A549 (cell line): Measurements from ENCODE around the gene RANBP3.

Experiments used
- CHD4 ChIP-seq: fragments of 200-600 bp; sonication (generic); IDR thresholded peaks from 2 replicates; pipeline ENCODE4 v1.6.1; 2016; ENCODE audit warnings: antibody characterized with exemption, mild to moderate bottlenecking, borderline replicate concordance
- EP300 ChIP-seq, 2 experiments: fragments of >200 bp; sonication (Bioruptor Twin); formaldehyde crosslinking; IDR thresholded peaks; 2 replicates in 1 of 2; 3 replicates in 1 of 2; pipeline ENCODE4 v1.6.1; 2016 to 2017
- JUNB ChIP-seq: fragments of >200 bp; sonication (Bioruptor Twin); formaldehyde crosslinking; IDR thresholded peaks from 2 replicates; pipeline ENCODE4 v1.6.1; 2016
- POLR2A ChIP-seq: IDR thresholded peaks from 2 replicates; pipeline ENCODE4 v1.6.1; 2012; ENCODE audit warnings: mild to moderate bottlenecking, low read length
- RCOR1 ChIP-seq: fragments of 150-350 bp; IDR thresholded peaks from 2 replicates; pipeline ENCODE4 v1.6.1; 2014; ENCODE audit warnings: antibody characterized with exemption, low read length, low read depth
- RFX5 ChIP-seq: fragments of 450-650 bp; IDR thresholded peaks from 2 replicates; pipeline ENCODE4 v1.7.1; 2014; ENCODE audit warnings: antibody characterized with exemption, mild to moderate bottlenecking, moderate library complexity
- TF ChIP-seq, protein P1 (sequence below): fragments of >200 bp; sonication (Bioruptor Twin); formaldehyde crosslinking; IDR thresholded peaks from 3 replicates; pipeline ENCODE4 v1.5.1; 2016
- TF ChIP-seq, protein P2 (sequence below): fragments of 450-650 bp; IDR thresholded peaks from 2 replicates; pipeline ENCODE4 v1.6.1; 2014; ENCODE audit warnings: antibody characterized with exemption
- TF ChIP-seq, protein P3 (sequence below): IDR thresholded peaks from 2 replicates; pipeline ENCODE4 v1.6.1; 2012

DNA sequence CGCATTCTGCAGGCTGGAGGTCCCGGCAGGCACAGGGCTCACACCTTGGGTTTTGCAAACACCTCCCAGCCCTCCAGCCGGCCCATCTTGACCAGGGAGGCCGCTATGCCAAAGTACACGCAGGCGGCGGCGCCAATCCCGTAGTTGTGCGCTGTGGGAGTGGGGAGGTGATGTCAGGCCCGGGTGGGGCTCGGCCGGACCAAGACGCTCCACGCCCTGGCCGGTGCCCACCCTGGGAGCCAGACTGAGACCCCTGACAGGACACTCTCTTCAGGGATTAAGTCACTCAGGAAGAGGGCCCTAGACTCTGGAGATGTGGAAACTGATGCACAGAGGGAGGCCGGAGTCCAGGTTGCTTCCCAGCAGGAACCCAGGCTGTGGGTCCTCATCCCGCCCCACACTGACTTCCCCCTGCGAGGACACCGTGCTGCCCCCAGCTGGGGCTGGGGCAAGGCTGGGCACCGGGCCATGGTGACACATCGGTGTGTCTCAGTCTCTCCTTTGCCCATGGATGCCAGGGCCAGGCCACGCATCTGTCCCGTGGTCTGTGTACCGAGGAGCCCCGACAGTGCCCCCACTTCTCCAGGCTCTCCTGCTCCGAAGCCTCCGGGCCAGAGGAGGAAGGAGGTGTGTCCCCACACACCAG lies 83.1 kb downstream of the RANBP3 start:
- TF ChIP-seq CHD4 (no peak), EP300 (IDR thresholded peaks at IDR 0.05) (no peak), POLR2A (no peak), RFX5 (no peak), JUNB (no peak), RCOR1 (no peak)
- TF ChIP-seq, protein P1, sequence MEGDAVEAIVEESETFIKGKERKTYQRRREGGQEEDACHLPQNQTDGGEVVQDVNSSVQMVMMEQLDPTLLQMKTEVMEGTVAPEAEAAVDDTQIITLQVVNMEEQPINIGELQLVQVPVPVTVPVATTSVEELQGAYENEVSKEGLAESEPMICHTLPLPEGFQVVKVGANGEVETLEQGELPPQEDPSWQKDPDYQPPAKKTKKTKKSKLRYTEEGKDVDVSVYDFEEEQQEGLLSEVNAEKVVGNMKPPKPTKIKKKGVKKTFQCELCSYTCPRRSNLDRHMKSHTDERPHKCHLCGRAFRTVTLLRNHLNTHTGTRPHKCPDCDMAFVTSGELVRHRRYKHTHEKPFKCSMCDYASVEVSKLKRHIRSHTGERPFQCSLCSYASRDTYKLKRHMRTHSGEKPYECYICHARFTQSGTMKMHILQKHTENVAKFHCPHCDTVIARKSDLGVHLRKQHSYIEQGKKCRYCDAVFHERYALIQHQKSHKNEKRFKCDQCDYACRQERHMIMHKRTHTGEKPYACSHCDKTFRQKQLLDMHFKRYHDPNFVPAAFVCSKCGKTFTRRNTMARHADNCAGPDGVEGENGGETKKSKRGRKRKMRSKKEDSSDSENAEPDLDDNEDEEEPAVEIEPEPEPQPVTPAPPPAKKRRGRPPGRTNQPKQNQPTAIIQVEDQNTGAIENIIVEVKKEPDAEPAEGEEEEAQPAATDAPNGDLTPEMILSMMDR, result no peak
- TF ChIP-seq, protein P2, sequence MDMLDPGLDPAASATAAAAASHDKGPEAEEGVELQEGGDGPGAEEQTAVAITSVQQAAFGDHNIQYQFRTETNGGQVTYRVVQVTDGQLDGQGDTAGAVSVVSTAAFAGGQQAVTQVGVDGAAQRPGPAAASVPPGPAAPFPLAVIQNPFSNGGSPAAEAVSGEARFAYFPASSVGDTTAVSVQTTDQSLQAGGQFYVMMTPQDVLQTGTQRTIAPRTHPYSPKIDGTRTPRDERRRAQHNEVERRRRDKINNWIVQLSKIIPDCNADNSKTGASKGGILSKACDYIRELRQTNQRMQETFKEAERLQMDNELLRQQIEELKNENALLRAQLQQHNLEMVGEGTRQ, result no peak
- TF ChIP-seq, protein P3, sequence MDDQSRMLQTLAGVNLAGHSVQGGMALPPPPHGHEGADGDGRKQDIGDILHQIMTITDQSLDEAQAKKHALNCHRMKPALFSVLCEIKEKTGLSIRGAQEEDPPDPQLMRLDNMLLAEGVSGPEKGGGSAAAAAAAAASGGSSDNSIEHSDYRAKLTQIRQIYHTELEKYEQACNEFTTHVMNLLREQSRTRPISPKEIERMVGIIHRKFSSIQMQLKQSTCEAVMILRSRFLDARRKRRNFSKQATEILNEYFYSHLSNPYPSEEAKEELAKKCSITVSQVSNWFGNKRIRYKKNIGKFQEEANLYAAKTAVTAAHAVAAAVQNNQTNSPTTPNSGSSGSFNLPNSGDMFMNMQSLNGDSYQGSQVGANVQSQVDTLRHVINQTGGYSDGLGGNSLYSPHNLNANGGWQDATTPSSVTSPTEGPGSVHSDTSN, result no peak
